Stimulated activated CD4-positive, alpha-beta T cell treated with anti-CD3 and anti-CD28 coated beads, Interleukin-12 subunit alpha, Interleukin-12 subunit beta, amount 100 ng/mL, for 4 hours (primary cell): ENCODE results near the gene CCDC14.
"Not testable (repeated sequence)": the region's sequence is repeated elsewhere in the genome, so short reads cannot be mapped to it uniquely, and the experiment has no call there.

Source experiments
- DNase-seq: peaks from one replicate; pipeline ENCODE4 v3.0.0-alpha.2; 2020

The CCDC14 gene

GRCh38 chr3:123966799-123967198, 5.8 kb upstream of the CCDC14 start:
- DNase-seq, result not testable (repeated sequence)

- DNase-seq, result not testable (repeated sequence)
Observed at GRCh38 chr3:123964793-123965192, 3.8 kb upstream of the CCDC14 start.

GRCh38 chr3:123961508-123961856, 453 bp upstream of the CCDC14 start:
- DNase-seq, result no peak

- DNase-seq, result no peak
Observed at GRCh38 chr3:123953735-123954134, 7.3 kb downstream of the CCDC14 start.

GRCh38 chr3:123952844-123953520, 8.0 kb downstream of the CCDC14 start:
- no peak for DNase-seq

- DNase-seq, result no peak
Observed at GRCh38 chr3:123951522-123952447, 9.2 kb downstream of the CCDC14 start.

- DNase-seq, result no peak
Observed at GRCh38 chr3:123949641-123950040, 11.4 kb downstream of the CCDC14 start.

GRCh38 chr3:123948449-123948848, 12.6 kb downstream of the CCDC14 start:
- no peak for DNase-seq

GRCh38 chr3:123947482-123947881, 13.5 kb downstream of the CCDC14 start:
- DNase-seq, result no peak

- DNase-seq, result no peak
Observed at GRCh38 chr3:123941542-123941941, 19.5 kb downstream of the CCDC14 start.

GRCh38 chr3:123941121-123941520, 19.9 kb downstream of the CCDC14 start:
- DNase-seq, result no peak

- DNase-seq, result no peak
Observed at GRCh38 chr3:123939706-123940105, 21.3 kb downstream of the CCDC14 start.

- DNase-seq, result no peak
Observed at GRCh38 chr3:123936400-123936799, 24.6 kb downstream of the CCDC14 start.

GRCh38 chr3:123935830-123936229, 25.2 kb downstream of the CCDC14 start:
- no peak for DNase-seq

- DNase-seq, result no peak
Observed at GRCh38 chr3:123934250-123934649, 26.8 kb downstream of the CCDC14 start.

- no peak for DNase-seq
Observed at GRCh38 chr3:123930445-123930844, 30.6 kb downstream of the CCDC14 start.

GRCh38 chr3:123929325-123929724, 31.7 kb downstream of the CCDC14 start:
- no peak for DNase-seq

- DNase-seq, result no peak
Observed at GRCh38 chr3:123926396-123926795, 34.6 kb downstream of the CCDC14 start.

- DNase-seq, result no peak
Observed at GRCh38 chr3:123920868-123921267, 40.2 kb downstream of the CCDC14 start.

- DNase-seq, result no peak
Observed at GRCh38 chr3:123920383-123920782, 40.6 kb downstream of the CCDC14 start.

GRCh38 chr3:123919353-123919752, 41.7 kb downstream of the CCDC14 start:
- DNase-seq, result no peak

GRCh38 chr3:123914829-123915228, 46.2 kb downstream of the CCDC14 start:
- DNase-seq, result no peak

GRCh38 chr3:123909785-123910184, 51.2 kb downstream of the CCDC14 start:
- no peak for DNase-seq

GRCh38 chr3:123907720-123908119, 53.3 kb downstream of the CCDC14 start:
- no peak for DNase-seq
